MCF 10A (cell line): ENCODE results near the gene TMEM212. TPM values are rescaled to one million over a fixed set of nuclear protein-coding genes. Genes with fewer than 3 reads are reported as not detected.
A peak's percentile ranks its signal among the peaks of the same experiment; 100 is the strongest.

Experiments
- BruUV-seq: library from RNA; stranded (reverse); fragments of 400-500 nt; replicated peaks from 2 replicates; lab custom pipeline; 2021; lab: Mats Ljungman, UMichigan
- CTCF ChIA-PET: fragments of 300-600 bp; sonication (Branson Sonifier 250); formaldehyde crosslinking; extraction: SDS; loops from one replicate; lab custom pipeline; 2021; ENCODE audit warnings: antibody characterized with exemption, inconsistent platforms; lab: Yijun Ruan, JAX
- POLR2A ChIA-PET: fragments of 300-600, 350-650 bp; sonication (Branson Sonifier 250); formaldehyde crosslinking; extraction: SDS; loops from one replicate; lab custom pipeline; 2020; ENCODE audit warnings: antibody characterized with exemption, inconsistent platforms; lab: Yijun Ruan, JAX
- DNase-seq: peaks from one replicate; pipeline ENCODE4 v3.0.0-alpha.2; 2018; ENCODE audit not compliant: unreplicated experiment
- H3K27ac Mint-ChIP-seq: one replicate; pipeline ENCODE4 v1.8.0; 2022; ENCODE audit warnings: mild to moderate bottlenecking, low read depth, mixed read lengths; ENCODE audit not compliant: unreplicated experiment
- H3K27me3 Mint-ChIP-seq: one replicate; pipeline ENCODE4 v1.8.0; 2022; ENCODE audit warnings: mixed read lengths; ENCODE audit not compliant: insufficient read depth, unreplicated experiment
- H3K36me3 Mint-ChIP-seq: one replicate; pipeline ENCODE4 v1.8.0; 2022; ENCODE audit warnings: mild to moderate bottlenecking, moderate library complexity, mixed read lengths; ENCODE audit not compliant: insufficient read depth, unreplicated experiment
- H3K4me1 Mint-ChIP-seq: one replicate; pipeline ENCODE4 v1.8.0; 2022; ENCODE audit warnings: mixed read lengths; ENCODE audit not compliant: insufficient read depth, unreplicated experiment
- H3K4me3 Mint-ChIP-seq: one replicate; pipeline ENCODE4 v1.8.0; 2022; ENCODE audit warnings: mild to moderate bottlenecking, moderate library complexity, mixed read lengths; ENCODE audit not compliant: unreplicated experiment
- H3K9me3 Mint-ChIP-seq: one replicate; pipeline ENCODE4 v1.8.0; 2022; ENCODE audit warnings: mixed read lengths; ENCODE audit not compliant: unreplicated experiment
- CTCF ChIP-seq: fragments of 200-600 bp; IDR thresholded peaks from one replicate; pipeline ENCODE4 v1.8.0; 2022; ENCODE audit warnings: antibody characterized with exemption, mild to moderate bottlenecking; ENCODE audit not compliant: unreplicated experiment
- intact Hi-C: fragments of 100-400 bp; cut with micrococcal nuclease; formaldehyde crosslinking; loops from 2 replicates; pipeline ENCODE4 v1.14.1; 2022
- total RNA-seq: library from RNA; stranded (reverse); gene quantifications from 2 replicates; pipeline ENCODE4 v1.2.3, GENCODE V29; 2022

TMEM212 gene
- total RNA-seq, 1 experiment from 2014 or later = not detected

DNA sequence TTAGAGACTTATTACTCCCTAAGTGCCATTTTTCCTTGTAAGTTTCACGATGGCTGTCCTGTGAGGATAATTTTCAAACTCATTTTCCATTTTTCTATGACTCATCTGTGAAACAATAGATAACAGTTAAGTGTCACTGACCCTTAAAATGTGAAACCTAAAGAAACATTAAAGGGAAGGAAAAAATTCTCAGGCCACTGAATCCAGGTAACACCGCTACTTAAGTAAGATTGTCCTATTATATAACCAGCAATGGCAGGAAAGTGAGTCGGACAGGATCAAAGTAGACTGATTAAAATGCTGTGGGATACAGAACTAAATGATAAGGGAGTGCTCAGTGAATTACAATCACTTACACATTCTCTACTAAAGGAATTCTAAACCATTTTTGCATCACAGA lies 45.3 kb upstream of the TMEM212 start:
- ChIA-PET CTCF (interaction anchor here (0.8 to 1.2 kb wide), 2 partner anchors 9 to 32 kb away, joined by 3 to 4 read pairs; no protein-coding TSS in a partner anchor), POLR2A (interaction anchor here (0.6 to 3.8 kb wide), 9 partner anchors 8 to 928 kb away, joined by 3 to 74 read pairs (median 5); partner anchors contain the start of genes PLD1 and RPL22L1)
- Mint-ChIP-seq H3K36me3 (peaks cover 11% of the 10 kb centered on the region), H3K27ac (no peak overlapping the region), H3K4me1 (peaks cover 24% of the 10 kb centered on the region), H3K9me3 (no peaks in the 10 kb centered on the region), H3K27me3 (no peaks in the 10 kb centered on the region), H3K4me3 (no peak overlapping the region)
- DNase-seq = no peak
- TF ChIP-seq CTCF = no peak
- intact Hi-C loops = no loop called here
- no TSS peak for BruUV-seq

DNA sequence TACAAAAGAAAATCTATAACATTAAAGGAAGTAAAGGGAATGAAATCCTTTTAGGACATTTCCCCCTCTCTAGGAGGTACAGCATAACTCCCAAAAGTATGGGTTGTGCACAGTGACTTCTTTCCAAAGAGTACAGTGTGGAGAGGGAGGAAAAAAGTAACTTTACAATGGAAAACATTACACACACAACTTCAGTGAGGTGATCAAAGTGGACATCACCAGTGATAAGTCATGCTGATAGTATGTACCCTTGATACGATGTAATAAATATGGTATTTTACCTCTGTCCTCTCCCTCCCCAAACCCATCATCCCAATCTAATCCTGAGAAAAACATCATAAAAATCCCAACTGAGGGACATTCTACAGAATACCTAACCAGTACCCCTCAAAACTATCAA lies 43.6 kb upstream of the TMEM212 start:
- no peak for TF ChIP-seq CTCF
- no peaks in the 10 kb centered on the region for H3K27me3 Mint-ChIP-seq
- no peak for DNase-seq
- H3K27ac Mint-ChIP-seq = peak overlapping the region; percentile 16
- no peak overlapping the region for H3K4me3 Mint-ChIP-seq
- intact Hi-C loops = no loop called here
- POLR2A ChIA-PET = no interaction called here
- BruUV-seq = no TSS peak
- no peaks in the 10 kb centered on the region for H3K9me3 Mint-ChIP-seq
- H3K36me3 Mint-ChIP-seq = peaks cover 7% of the 10 kb centered on the region
- peaks cover 30% of the 10 kb centered on the region for H3K4me1 Mint-ChIP-seq
- CTCF ChIA-PET = no interaction called here

DNA sequence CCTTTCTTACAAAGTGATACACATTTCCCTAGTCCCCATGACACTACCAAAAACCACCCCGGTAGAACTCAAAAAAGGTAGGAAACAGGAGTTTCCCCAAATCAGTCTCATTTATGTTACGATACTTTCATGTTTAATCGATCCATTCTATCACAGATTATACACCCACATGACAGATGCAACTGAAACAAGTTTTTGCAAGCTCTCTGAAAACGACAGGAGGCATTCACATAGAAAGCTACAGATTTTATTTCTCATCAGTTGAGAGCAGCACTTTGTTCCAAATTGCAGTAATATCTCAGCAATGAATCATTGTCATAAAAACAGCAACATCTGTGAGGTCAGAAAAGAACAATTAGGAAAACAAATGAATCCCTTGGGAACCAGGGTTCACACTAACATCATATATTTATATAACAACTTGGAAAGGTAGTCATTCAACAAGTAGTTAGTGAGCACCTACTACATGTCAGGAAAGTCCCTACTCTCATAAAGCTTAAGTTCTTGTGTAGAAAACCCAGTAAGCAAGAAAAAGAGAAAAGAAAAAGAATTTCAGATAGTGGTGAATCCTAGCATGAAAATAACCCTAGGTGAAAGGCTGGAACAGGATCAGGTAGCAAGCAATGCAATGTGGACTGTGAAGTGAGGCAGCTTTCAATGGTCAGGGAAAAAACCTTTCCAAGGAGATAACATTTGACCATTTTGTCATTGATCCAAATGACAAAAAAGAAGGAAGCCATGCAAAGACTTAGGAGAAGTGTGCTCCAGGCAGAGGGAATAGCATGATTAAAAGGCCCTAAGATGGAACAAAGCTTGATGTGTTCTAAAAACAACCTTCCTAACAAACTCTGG lies 41.2 kb upstream of the TMEM212 start:
- intact Hi-C loops = no loop called here
- peak overlapping the region; percentile 95 for H3K27ac Mint-ChIP-seq
- no peak for TF ChIP-seq CTCF

DNA sequence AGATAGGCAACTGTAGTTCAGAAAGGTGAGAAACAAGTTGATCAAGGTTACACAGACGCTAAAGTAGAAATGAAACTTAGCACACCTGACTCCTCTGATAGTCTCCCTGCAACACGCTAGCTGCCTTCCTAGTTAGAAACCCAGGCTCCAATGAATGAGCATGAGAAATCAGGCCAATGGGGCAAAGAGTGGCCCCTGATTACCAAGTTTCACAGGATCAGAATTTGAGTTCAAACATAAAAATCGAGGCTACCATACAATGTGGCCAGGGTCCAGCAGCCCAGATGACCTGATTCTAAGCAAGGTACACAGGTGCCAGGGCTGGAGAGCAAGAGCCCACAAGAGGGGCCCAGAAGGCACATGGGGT lies 40.6 kb upstream of the TMEM212 start:
- TSS peak; percentile 73 for BruUV-seq
- no peak for DNase-seq
- H3K27ac Mint-ChIP-seq = peak overlapping the region; percentile 95
- intact Hi-C loops = no loop called here
- H3K9me3 Mint-ChIP-seq = no peaks in the 10 kb centered on the region
- ChIA-PET POLR2A (interaction anchor here (1.0 to 3.9 kb wide), 8 partner anchors 9 to 934 kb away, joined by 3 to 47 read pairs (median 4); partner anchors contain the start of gene PLD1), CTCF (interaction anchor here (0.6 to 2.1 kb wide), 7 partner anchors 9 to 220 kb away, joined by 3 to 17 read pairs (median 4); no protein-coding TSS in a partner anchor)
- peaks cover 12% of the 10 kb centered on the region for H3K36me3 Mint-ChIP-seq
- H3K27me3 Mint-ChIP-seq = no peaks in the 10 kb centered on the region
- peaks cover 46% of the 10 kb centered on the region for H3K4me1 Mint-ChIP-seq
- no peak overlapping the region for H3K4me3 Mint-ChIP-seq
- no peak for TF ChIP-seq CTCF

More for the DNA sequence above, 41.2 kb upstream of the TMEM212 start:
- ChIA-PET CTCF (interaction anchor here (0.6 to 2.1 kb wide), 10 partner anchors 9 to 837 kb away, joined by 3 to 17 read pairs (median 4); no protein-coding TSS in a partner anchor), POLR2A (interaction anchor here (0.5 to 3.9 kb wide), 12 partner anchors 7 to 933 kb away, joined by 3 to 47 read pairs (median 4); partner anchors contain the start of gene PLD1)
- BruUV-seq = no TSS peak
- peak; percentile 85 for DNase-seq
- Mint-ChIP-seq H3K36me3 (peaks cover 8% of the 10 kb centered on the region), H3K9me3 (no peaks in the 10 kb centered on the region), H3K4me1 (peaks cover 44% of the 10 kb centered on the region), H3K27me3 (no peaks in the 10 kb centered on the region), H3K4me3 (peak overlapping the region; percentile 42)
